Measurements from ENCODE around the gene TMA7. TPM values are rescaled to one million over a fixed set of nuclear protein-coding genes. Genes with fewer than 3 reads are reported as not detected.
A peak's percentile ranks its signal among the peaks of the same experiment; 100 is the strongest.

Gene TMA7
- total and polyA plus RNA-seq, 2 of the 13 experiments (the other 11 are each of a cell fraction or from before 2014, with no cell fraction given): 100 to 486 TPM

DNA sequence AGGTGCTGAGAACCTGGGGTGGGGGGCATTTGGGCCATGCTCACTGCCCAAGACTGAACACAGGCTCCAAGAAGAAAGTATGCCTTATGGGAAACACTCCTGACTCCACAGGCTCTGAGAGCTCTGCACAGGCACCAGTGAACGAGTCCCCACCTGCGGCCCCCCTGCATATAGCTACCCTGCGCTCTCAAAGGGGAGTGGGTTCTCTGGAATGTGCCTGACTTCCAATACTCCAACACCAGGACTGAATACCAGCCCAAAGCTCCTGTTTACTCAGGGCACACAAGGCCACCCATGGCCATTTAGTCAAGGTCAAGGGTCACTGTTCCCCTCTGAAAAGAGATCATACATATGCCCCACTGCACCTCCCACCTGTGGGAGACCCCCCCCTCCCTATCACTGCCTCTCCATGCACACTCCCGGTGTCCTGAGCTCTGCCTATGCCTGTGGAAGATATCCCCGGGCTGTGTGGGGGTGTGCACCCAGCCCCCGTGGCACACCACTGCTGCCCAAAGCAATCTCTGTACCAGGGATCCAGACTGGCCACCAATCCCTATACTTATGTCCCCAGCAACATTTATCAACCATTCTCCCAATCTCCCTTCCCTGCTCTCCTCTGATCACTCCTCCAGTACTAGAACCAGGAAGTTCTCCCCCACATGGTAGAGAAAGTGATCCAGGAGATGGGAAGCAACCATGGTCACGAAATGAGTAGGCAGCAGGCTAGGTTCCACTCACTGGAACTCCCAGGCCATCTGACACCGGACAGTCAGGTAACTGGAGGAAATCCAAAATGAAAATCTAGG, 8.6 kb upstream of the TMA7 start (continued):
- TF ChIP-seq ZNF567 (CRISPR knock-in tag; IDR thresholded peaks at IDR 0.05; ENCODE audit: borderline replicate concordance) (no peak), ZNF7 (CRISPR knock-in tag; IDR thresholded peaks at IDR 0.05) (no peak), SYNCRIP (IDR thresholded peaks at IDR 0.05; ENCODE audit: insufficient read depth, low read depth, low read length) (no peak), FOXP1 (IDR thresholded peaks at IDR 0.05) (no peak), FOXP1 (CRISPR knock-in tag; IDR thresholded peaks at IDR 0.05) (peak; percentile 76), ZNF274 (CRISPR knock-in tag; IDR thresholded peaks at IDR 0.05) (0 out of 2 replicates have a peak, but pooled peaks have one; percentile 67), ZNF205 (CRISPR knock-in tag; IDR thresholded peaks at IDR 0.05) (0 out of 2 replicates have a peak, but pooled peaks have one; percentile 59), HNF4G (IDR thresholded peaks at IDR 0.05; ENCODE audit: borderline replicate concordance, low read depth, low read length) (peak; percentile 89), HNF4G (CRISPR knock-in tag; IDR thresholded peaks at IDR 0.05; ENCODE audit: borderline replicate concordance, low read depth) (peak; percentile 51; the same call in 1 of the 2 replicates), HNRNPL (IDR thresholded peaks at IDR 0.05; ENCODE audit: low read depth, low read length) (0 out of 2 replicates have a peak, but pooled peaks have one; percentile 29), HHEX (CRISPR knock-in tag; IDR thresholded peaks at IDR 0.05) (peak; percentile 79), TOE1 (CRISPR knock-in tag; IDR thresholded peaks at IDR 0.05) (0 out of 2 replicates have a peak, but pooled peaks have one; percentile 47), PHF21A (CRISPR knock-in tag; IDR thresholded peaks at IDR 0.05) (peak; percentile 93), ZFP36L1 (CRISPR knock-in tag; IDR thresholded peaks at IDR 0.05) (no peak), JUND (CRISPR knock-in tag; IDR thresholded peaks at IDR 0.05) (peak; percentile 9; the same call in 1 of the 2 replicates), SP4 (CRISPR knock-in tag; IDR thresholded peaks at IDR 0.05) (0 out of 2 replicates have a peak, but pooled peaks have one; percentile 60), ZNF230 (CRISPR knock-in tag; IDR thresholded peaks at IDR 0.05) (no peak)
- TF ChIP-seq, protein P1, sequence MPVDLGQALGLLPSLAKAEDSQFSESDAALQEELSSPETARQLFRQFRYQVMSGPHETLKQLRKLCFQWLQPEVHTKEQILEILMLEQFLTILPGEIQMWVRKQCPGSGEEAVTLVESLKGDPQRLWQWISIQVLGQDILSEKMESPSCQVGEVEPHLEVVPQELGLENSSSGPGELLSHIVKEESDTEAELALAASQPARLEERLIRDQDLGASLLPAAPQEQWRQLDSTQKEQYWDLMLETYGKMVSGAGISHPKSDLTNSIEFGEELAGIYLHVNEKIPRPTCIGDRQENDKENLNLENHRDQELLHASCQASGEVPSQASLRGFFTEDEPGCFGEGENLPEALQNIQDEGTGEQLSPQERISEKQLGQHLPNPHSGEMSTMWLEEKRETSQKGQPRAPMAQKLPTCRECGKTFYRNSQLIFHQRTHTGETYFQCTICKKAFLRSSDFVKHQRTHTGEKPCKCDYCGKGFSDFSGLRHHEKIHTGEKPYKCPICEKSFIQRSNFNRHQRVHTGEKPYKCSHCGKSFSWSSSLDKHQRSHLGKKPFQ (CRISPR knock-in tag; IDR thresholded peaks at IDR 0.05; ENCODE audit: insufficient replicate concordance): peak; percentile 93
- TF ChIP-seq, protein P2, sequence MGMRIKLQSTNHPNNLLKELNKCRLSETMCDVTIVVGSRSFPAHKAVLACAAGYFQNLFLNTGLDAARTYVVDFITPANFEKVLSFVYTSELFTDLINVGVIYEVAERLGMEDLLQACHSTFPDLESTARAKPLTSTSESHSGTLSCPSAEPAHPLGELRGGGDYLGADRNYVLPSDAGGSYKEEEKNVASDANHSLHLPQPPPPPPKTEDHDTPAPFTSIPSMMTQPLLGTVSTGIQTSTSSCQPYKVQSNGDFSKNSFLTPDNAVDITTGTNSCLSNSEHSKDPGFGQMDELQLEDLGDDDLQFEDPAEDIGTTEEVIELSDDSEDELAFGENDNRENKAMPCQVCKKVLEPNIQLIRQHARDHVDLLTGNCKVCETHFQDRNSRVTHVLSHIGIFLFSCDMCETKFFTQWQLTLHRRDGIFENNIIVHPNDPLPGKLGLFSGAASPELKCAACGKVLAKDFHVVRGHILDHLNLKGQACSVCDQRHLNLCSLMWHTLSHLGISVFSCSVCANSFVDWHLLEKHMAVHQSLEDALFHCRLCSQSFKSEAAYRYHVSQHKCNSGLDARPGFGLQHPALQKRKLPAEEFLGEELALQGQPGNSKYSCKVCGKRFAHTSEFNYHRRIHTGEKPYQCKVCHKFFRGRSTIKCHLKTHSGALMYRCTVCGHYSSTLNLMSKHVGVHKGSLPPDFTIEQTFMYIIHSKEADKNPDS (CRISPR knock-in tag; IDR thresholded peaks at IDR 0.05): peak; percentile 86; the same call in 1 of the 2 replicates
- TF ChIP-seq, protein P3, sequence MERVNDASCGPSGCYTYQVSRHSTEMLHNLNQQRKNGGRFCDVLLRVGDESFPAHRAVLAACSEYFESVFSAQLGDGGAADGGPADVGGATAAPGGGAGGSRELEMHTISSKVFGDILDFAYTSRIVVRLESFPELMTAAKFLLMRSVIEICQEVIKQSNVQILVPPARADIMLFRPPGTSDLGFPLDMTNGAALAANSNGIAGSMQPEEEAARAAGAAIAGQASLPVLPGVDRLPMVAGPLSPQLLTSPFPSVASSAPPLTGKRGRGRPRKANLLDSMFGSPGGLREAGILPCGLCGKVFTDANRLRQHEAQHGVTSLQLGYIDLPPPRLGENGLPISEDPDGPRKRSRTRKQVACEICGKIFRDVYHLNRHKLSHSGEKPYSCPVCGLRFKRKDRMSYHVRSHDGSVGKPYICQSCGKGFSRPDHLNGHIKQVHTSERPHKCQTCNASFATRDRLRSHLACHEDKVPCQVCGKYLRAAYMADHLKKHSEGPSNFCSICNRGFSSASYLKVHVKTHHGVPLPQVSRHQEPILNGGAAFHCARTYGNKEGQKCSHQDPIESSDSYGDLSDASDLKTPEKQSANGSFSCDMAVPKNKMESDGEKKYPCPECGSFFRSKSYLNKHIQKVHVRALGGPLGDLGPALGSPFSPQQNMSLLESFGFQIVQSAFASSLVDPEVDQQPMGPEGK (CRISPR knock-in tag; IDR thresholded peaks at IDR 0.05): peak; percentile 100
- TF ChIP-seq, protein P4, sequence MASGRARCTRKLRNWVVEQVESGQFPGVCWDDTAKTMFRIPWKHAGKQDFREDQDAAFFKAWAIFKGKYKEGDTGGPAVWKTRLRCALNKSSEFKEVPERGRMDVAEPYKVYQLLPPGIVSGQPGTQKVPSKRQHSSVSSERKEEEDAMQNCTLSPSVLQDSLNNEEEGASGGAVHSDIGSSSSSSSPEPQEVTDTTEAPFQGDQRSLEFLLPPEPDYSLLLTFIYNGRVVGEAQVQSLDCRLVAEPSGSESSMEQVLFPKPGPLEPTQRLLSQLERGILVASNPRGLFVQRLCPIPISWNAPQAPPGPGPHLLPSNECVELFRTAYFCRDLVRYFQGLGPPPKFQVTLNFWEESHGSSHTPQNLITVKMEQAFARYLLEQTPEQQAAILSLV (CRISPR knock-in tag; IDR thresholded peaks at IDR 0.05; ENCODE audit: borderline replicate concordance): no peak
- TF ChIP-seq, protein P5, sequence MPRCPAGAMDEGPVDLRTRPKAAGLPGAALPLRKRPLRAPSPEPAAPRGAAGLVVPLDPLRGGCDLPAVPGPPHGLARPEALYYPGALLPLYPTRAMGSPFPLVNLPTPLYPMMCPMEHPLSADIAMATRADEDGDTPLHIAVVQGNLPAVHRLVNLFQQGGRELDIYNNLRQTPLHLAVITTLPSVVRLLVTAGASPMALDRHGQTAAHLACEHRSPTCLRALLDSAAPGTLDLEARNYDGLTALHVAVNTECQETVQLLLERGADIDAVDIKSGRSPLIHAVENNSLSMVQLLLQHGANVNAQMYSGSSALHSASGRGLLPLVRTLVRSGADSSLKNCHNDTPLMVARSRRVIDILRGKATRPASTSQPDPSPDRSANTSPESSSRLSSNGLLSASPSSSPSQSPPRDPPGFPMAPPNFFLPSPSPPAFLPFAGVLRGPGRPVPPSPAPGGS (CRISPR knock-in tag; IDR thresholded peaks at IDR 0.05): no peak
